CD14-positive monocyte (primary cell): ENCODE data around the gene SLC22A23. TPM values are rescaled to one million over a fixed set of nuclear protein-coding genes. Genes with fewer than 3 reads are reported as not detected.
A peak's percentile ranks its signal among the peaks of the same experiment; 100 is the strongest.

Experiments
- DNase-seq, 3 donors: peaks; one replicate each; pipeline ENCODE4 v3.0.0-alpha.2; 2011 to 2022
- H2AFZ ChIP-seq: 2 replicates; pipeline ENCODE4 v1.6.0; 2012; ENCODE audit warnings: mild to moderate bottlenecking, low read depth, low read length, inconsistent platforms; ENCODE audit not compliant: insufficient read depth, poor library complexity, severe bottlenecking
- H3K27ac ChIP-seq, 2 donors: 1 replicate in 1 of 2; 2 replicates in 1 of 2; pipeline ENCODE4 v1.5.1; 2012 to 2013; ENCODE audit warnings: low read length in 2 of 2, control low read depth in 1 of 2, inconsistent platforms in 1 of 2, low read depth in 1 of 2, mild to moderate bottlenecking in 1 of 2
- H3K27me3 ChIP-seq, 2 donors: one replicate each; pipeline versions ENCODE4 v1.6.0 to v1.6.1; 2011 to 2013; ENCODE audit warnings: low read length in 2 of 2; ENCODE audit not compliant: control insufficient read depth in 2 of 2, insufficient read depth in 2 of 2
- H3K36me3 ChIP-seq, 2 donors: replicated peaks in 1 of 2; 1 replicate in 1 of 2; 2 replicates in 1 of 2; pipeline versions ENCODE4 v1.5.1 to v1.6.1; 2012 to 2013; ENCODE audit warnings: low read length in 2 of 2, control low read depth in 1 of 2, inconsistent platforms in 1 of 2, mild to moderate bottlenecking in 1 of 2; ENCODE audit not compliant: insufficient read depth in 2 of 2, control insufficient read depth in 1 of 2
- H3K4me1 ChIP-seq, 2 donors: 1 replicate in 1 of 2; 2 replicates in 1 of 2; pipeline versions ENCODE4 v1.5.1 to v1.6.1; 2012 to 2013; ENCODE audit warnings: low read length in 2 of 2, control low read depth in 1 of 2, inconsistent platforms in 1 of 2, mild to moderate bottlenecking in 1 of 2, moderate library complexity in 1 of 2; ENCODE audit not compliant: insufficient read depth in 2 of 2, control insufficient read depth in 1 of 2
- H3K4me2 ChIP-seq: replicated peaks from 2 replicates; pipeline ENCODE3; 2012; ENCODE audit warnings: low read length, moderate library complexity, mild to moderate bottlenecking; ENCODE audit not compliant: poor library complexity, severe bottlenecking; ENCODE audit errors: extremely low read depth
- H3K4me3 ChIP-seq, 3 experiments: fragments of 200-600 bp in 1 of 3; sonication (generic) in 1 of 3; replicated peaks in 1 of 3; 1 replicate in 2 of 3; 2 replicates in 1 of 3; pipeline ENCODE4 v1.5.1; 2011 to 2013; ENCODE audit warnings: low read length in 3 of 3, mild to moderate bottlenecking in 3 of 3, control low read depth in 2 of 3, low read depth in 2 of 3, inconsistent platforms in 1 of 3, moderate library complexity in 1 of 3
- H3K79me2 ChIP-seq: 2 replicates; pipeline ENCODE4 v1.6.0; 2012; ENCODE audit warnings: mild to moderate bottlenecking, control low read depth, inconsistent platforms, low read length, moderate library complexity; ENCODE audit not compliant: insufficient read depth
- H3K9ac ChIP-seq: 2 replicates; pipeline ENCODE4 v1.6.0; 2017; ENCODE audit warnings: low read length, mild to moderate bottlenecking; ENCODE audit not compliant: insufficient read depth, poor library complexity, severe bottlenecking
- H3K9me3 ChIP-seq, 2 donors: replicated peaks in 1 of 2; 1 replicate in 1 of 2; 2 replicates in 1 of 2; pipeline versions ENCODE4 v1.5.1 to v1.6.1; 2012 to 2013; ENCODE audit warnings: low read length in 2 of 2, control low read depth in 1 of 2; ENCODE audit not compliant: control insufficient read depth in 1 of 2, insufficient read depth in 1 of 2
- H4K20me1 ChIP-seq: 2 replicates; pipeline ENCODE4 v1.6.0; 2012; ENCODE audit warnings: mild to moderate bottlenecking, low read length, control low read depth, moderate library complexity; ENCODE audit not compliant: insufficient read depth
- H3K27ac Mint-ChIP-seq, 7 donors: one replicate each; pipeline ENCODE4 v1.8.0; 2020; ENCODE audit warnings: mild to moderate bottlenecking in 7 of 7, mixed read lengths in 7 of 7, moderate library complexity in 6 of 7, inconsistent platforms in 2 of 7
- H3K27me3 Mint-ChIP-seq, 3 donors: one replicate each; pipeline ENCODE4 v1.8.0; 2021 to 2022; ENCODE audit warnings: low read depth in 3 of 3, mild to moderate bottlenecking in 3 of 3, mixed read lengths in 3 of 3, moderate library complexity in 3 of 3, inconsistent platforms in 1 of 3
- H3K36me3 Mint-ChIP-seq, 2 donors: one replicate each; pipeline ENCODE4 v1.8.0; 2020; ENCODE audit warnings: mixed read lengths in 2 of 2, inconsistent platforms in 1 of 2, mild to moderate bottlenecking in 1 of 2
- H3K4me1 Mint-ChIP-seq: one replicate; pipeline ENCODE4 v1.8.0; 2020; ENCODE audit warnings: mild to moderate bottlenecking, mixed read lengths
- H3K4me3 Mint-ChIP-seq, 2 donors: one replicate each; pipeline ENCODE4 v1.8.0; 2020; ENCODE audit warnings: mild to moderate bottlenecking in 2 of 2, mixed read lengths in 2 of 2, moderate library complexity in 1 of 2
- H3K9me3 Mint-ChIP-seq, 7 donors: one replicate each; pipeline ENCODE4 v1.8.0; 2020 to 2022; ENCODE audit warnings: mixed read lengths in 7 of 7, mild to moderate bottlenecking in 6 of 7, moderate library complexity in 6 of 7, inconsistent platforms in 2 of 7
- CTCF ChIP-seq: fragments of 200-600 bp; IDR thresholded peaks from one replicate; pipeline ENCODE4 v1.8.0; 2022; ENCODE audit warnings: antibody characterized with exemption, mild to moderate bottlenecking
- WGBS: methylation state at CpG from one replicate; pipeline ENCODE4 v1.1.5; 2013; ENCODE audit warnings: missing lambda C conversion rate; ENCODE audit not compliant: insufficient coverage; 5-methylcytosine and 5-hydroxymethylcytosine counted together
- intact Hi-C, 2 donors: fragments of 100-400 bp; cut with micrococcal nuclease; formaldehyde crosslinking; loops; one replicate each; pipeline versions ENCODE4 v1.15.0 to v1.15.1; 2023
- polyA plus RNA-seq, 3 donors: library from polyadenylated mRNA; depleted of rRNA in 1 of 3; unstranded in 2 of 3; stranded (reverse) in 1 of 3; fragments of 300-500 nt in 2 of 3; fragments of >200 nt in 1 of 3; fragmentation: Illumina TruSeq in 2 of 3; gene quantifications; 1 replicate in 2 of 3; 2 replicates in 1 of 3; pipeline ENCODE4 v1.2.3, GENCODE V29; 2012 to 2021

SLC22A23 gene
- polyA plus RNA-seq, 3 donors = 0.08 TPM; not detected in 2

GRCh38 chr6:3428247-3428646 lies 28.6 kb downstream of the SLC22A23 start:
- H2AFZ ChIP-seq = no peak overlapping the region
- DNase-seq = no peak
- no peaks in the 10 kb centered on the region for H3K36me3 Mint-ChIP-seq
- H3K27ac ChIP-seq = no peak overlapping the region
- H3K79me2 ChIP-seq = no peaks in the 10 kb centered on the region
- intact Hi-C loops = no loop called here
- WGBS = 94% methylated on average over 3 of the region's 4 CpGs
- H3K4me2 ChIP-seq = no peak overlapping the region
- H3K27me3 Mint-ChIP-seq = peaks cover 14 to 22% (median 21%) of the 10 kb centered on the region in 3 donors
- no peak overlapping the region for H3K27ac Mint-ChIP-seq
- H3K9me3 ChIP-seq = no peaks in the 10 kb centered on the region
- no peak overlapping the region for H3K4me3 ChIP-seq
- no peak overlapping the region for H3K4me3 Mint-ChIP-seq
- no peaks in the 10 kb centered on the region for H3K4me1 Mint-ChIP-seq
- no peak for TF ChIP-seq CTCF
- H4K20me1 ChIP-seq = no peaks in the 10 kb centered on the region
- no peaks in the 10 kb centered on the region for H3K4me1 ChIP-seq
- H3K36me3 ChIP-seq = no peaks in the 10 kb centered on the region
- peaks cover 0 to 10% of the 10 kb centered on the region in 2 donors for H3K27me3 ChIP-seq
- H3K9ac ChIP-seq = no peak overlapping the region
- no peaks in the 10 kb centered on the region for H3K9me3 Mint-ChIP-seq

- peaks cover 16 to 26% (median 25%) of the 10 kb centered on the region in 3 donors for H3K27me3 Mint-ChIP-seq
Measured at GRCh38 chr6:3427687-3428085, 29.2 kb downstream of the SLC22A23 start.

More at GRCh38 chr6:3427687-3428085, 29.2 kb downstream of the SLC22A23 start:
- no peak overlapping the region for H3K27ac Mint-ChIP-seq
- WGBS = 0% methylated on average over 5 of the region's 10 CpGs
- H3K9ac ChIP-seq = no peak overlapping the region
- no peaks in the 10 kb centered on the region for H3K36me3 ChIP-seq
- no peaks in the 10 kb centered on the region for H4K20me1 ChIP-seq
- no peak overlapping the region for H3K4me2 ChIP-seq
- no peak for TF ChIP-seq CTCF
- intact Hi-C loops = no loop called here
- H3K4me1 ChIP-seq = no peaks in the 10 kb centered on the region
- H3K27ac ChIP-seq = no peak overlapping the region
- H3K9me3 Mint-ChIP-seq = no peaks in the 10 kb centered on the region
- H3K27me3 ChIP-seq = peaks cover 0 to 10% of the 10 kb centered on the region in 2 donors
- no peaks in the 10 kb centered on the region for H3K36me3 Mint-ChIP-seq
- no peaks in the 10 kb centered on the region for H3K79me2 ChIP-seq
- DNase-seq = no peak
- H3K4me3 Mint-ChIP-seq = no peak overlapping the region
- peak overlapping the region; percentile 35 for H2AFZ ChIP-seq
- H3K4me3 ChIP-seq = no peak overlapping the region
- H3K9me3 ChIP-seq = no peaks in the 10 kb centered on the region
- no peaks in the 10 kb centered on the region for H3K4me1 Mint-ChIP-seq
